Progenitor cell of endocrine pancreas (in vitro differentiated cells): ENCODE data around the gene YTHDF2. TPM values are rescaled to one million over a fixed set of nuclear protein-coding genes. Genes with fewer than 3 reads are reported as not detected.
"Not testable (repeated sequence)": the region's sequence is repeated elsewhere in the genome, so short reads cannot be mapped to it uniquely, and the experiment has no call there.

Source experiments
- DNase-seq: peaks from one replicate; pipeline ENCODE4 v3.0.0; 2021; ENCODE audit warnings: low spot score; ENCODE audit not compliant: unreplicated experiment
- H3K27ac Mint-ChIP-seq: 2 replicates; pipeline ENCODE4 v1.8.0; 2021; ENCODE audit warnings: mild to moderate bottlenecking, moderate library complexity, mixed read lengths
- H3K27me3 Mint-ChIP-seq: 2 replicates; pipeline ENCODE4 v1.8.0; 2021; ENCODE audit warnings: mixed read lengths
- H3K36me3 Mint-ChIP-seq: 2 replicates; pipeline ENCODE4 v1.8.0; 2022; ENCODE audit warnings: mixed read lengths; ENCODE audit not compliant: insufficient read depth
- H3K4me1 Mint-ChIP-seq: 2 replicates; pipeline ENCODE4 v1.8.0; 2021; ENCODE audit warnings: low read depth, mixed read lengths
- H3K4me3 Mint-ChIP-seq: 2 replicates; pipeline ENCODE4 v1.8.0; 2021; ENCODE audit warnings: low read depth, mild to moderate bottlenecking, moderate library complexity, mixed read lengths
- H3K9me3 Mint-ChIP-seq: 2 replicates; pipeline ENCODE4 v1.8.0; 2021; ENCODE audit warnings: low read depth, mixed read lengths
- total RNA-seq: library from RNA; stranded (reverse); gene quantifications from 2 replicates; pipeline ENCODE4 v1.2.1, GENCODE V29; 2021
- TF ChIP-seq, protein P1 (sequence below): fragments of 200-600 bp; sonication (generic); IDR thresholded peaks from one replicate; pipeline ENCODE4 v1.5.0; 2021; ENCODE audit warnings: antibody characterized with exemption, mild to moderate bottlenecking; ENCODE audit not compliant: unreplicated experiment

YTHDF2 gene
- total RNA-seq, 1 donor from 2014 or later, result 135 TPM

GRCh38 chr1:28737307-28738132 lies 780 bp downstream of the YTHDF2 start:
- H3K9me3 Mint-ChIP-seq, result no peaks in the 10 kb centered on the region
- no peaks in the 10 kb centered on the region for H3K27me3 Mint-ChIP-seq
- H3K4me3 Mint-ChIP-seq, result peak overlapping the region; percentile 100
- DNase-seq, result peak; percentile 46
- peak overlapping the region; percentile 100 for H3K27ac Mint-ChIP-seq
- TF ChIP-seq, protein P1, sequence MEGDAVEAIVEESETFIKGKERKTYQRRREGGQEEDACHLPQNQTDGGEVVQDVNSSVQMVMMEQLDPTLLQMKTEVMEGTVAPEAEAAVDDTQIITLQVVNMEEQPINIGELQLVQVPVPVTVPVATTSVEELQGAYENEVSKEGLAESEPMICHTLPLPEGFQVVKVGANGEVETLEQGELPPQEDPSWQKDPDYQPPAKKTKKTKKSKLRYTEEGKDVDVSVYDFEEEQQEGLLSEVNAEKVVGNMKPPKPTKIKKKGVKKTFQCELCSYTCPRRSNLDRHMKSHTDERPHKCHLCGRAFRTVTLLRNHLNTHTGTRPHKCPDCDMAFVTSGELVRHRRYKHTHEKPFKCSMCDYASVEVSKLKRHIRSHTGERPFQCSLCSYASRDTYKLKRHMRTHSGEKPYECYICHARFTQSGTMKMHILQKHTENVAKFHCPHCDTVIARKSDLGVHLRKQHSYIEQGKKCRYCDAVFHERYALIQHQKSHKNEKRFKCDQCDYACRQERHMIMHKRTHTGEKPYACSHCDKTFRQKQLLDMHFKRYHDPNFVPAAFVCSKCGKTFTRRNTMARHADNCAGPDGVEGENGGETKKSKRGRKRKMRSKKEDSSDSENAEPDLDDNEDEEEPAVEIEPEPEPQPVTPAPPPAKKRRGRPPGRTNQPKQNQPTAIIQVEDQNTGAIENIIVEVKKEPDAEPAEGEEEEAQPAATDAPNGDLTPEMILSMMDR, result no peak
- peaks cover 23% of the 10 kb centered on the region for H3K36me3 Mint-ChIP-seq
- peaks cover 39% of the 10 kb centered on the region for H3K4me1 Mint-ChIP-seq

DNA sequence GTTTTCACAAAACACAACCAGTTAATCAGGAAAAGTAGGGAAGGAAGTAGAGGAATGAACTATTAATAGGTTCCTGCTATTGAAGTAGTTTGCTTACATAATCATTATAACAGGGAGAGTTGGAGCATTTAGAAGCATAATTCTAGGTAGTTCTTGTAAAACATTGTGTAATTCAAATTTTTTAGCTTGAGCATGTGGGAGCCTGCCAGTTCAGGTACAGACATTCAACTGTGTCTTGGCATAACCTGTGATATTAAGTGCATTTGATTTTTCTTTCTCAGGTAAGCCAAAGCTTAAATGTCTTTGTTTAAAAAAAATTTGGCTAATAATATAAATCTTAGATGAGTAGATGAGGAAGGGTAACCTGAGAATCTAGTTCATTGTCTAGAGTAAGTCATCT lies 3.4 kb downstream of the YTHDF2 start:
- Mint-ChIP-seq H3K27me3 (no peaks in the 10 kb centered on the region), H3K36me3 (peaks cover 40% of the 10 kb centered on the region), H3K4me3 (peak overlapping the region; percentile 100), H3K4me1 (peaks cover 52% of the 10 kb centered on the region), H3K9me3 (no peaks in the 10 kb centered on the region), H3K27ac (peak overlapping the region; percentile 37)
- TF ChIP-seq, protein P1, result no peak
- DNase-seq, result no peak

- H3K9me3 Mint-ChIP-seq, result no peaks in the 10 kb centered on the region
- H3K36me3 Mint-ChIP-seq, result peaks cover 39% of the 10 kb centered on the region
- peak overlapping the region; percentile 54 for H3K27ac Mint-ChIP-seq
- TF ChIP-seq, protein P1, result no peak
- peaks cover 34% of the 10 kb centered on the region for H3K4me1 Mint-ChIP-seq
- no peaks in the 10 kb centered on the region for H3K27me3 Mint-ChIP-seq
- no peak for DNase-seq
- peak overlapping the region; percentile 23 for H3K4me3 Mint-ChIP-seq
Observed at GRCh38 chr1:28744184-28744583, 7.4 kb downstream of the YTHDF2 start.

DNA sequence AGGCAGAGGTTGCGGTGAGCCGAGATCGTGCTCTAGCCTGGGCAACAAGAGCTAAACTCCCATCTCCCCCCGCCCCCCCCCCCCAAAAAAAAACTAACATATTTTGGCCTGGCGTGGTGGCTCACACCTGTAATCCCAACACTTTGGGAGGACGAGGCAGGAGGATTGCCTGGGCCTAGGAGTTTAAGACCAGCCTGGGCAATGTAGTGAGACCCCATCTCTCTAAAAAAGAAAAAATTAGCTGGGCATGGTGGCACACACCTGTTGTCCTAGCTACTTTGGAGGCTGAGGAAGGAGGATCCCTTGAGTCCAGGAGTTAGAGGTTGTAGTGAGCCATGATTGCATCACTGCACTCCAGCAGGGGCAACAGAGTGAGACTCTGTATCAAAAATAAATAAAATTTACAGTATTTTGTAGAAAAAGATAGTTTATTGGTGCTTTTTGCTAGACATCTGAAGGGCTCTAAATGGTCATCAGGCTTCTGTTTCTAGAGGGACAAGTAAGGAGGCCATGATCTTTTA lies 9.0 kb downstream of the YTHDF2 start:
- Mint-ChIP-seq H3K27me3 (no peaks in the 10 kb centered on the region), H3K4me1 (peaks cover 36% of the 10 kb centered on the region), H3K4me3 (no peak overlapping the region), H3K36me3 (peaks cover 42% of the 10 kb centered on the region), H3K27ac (peak overlapping the region; percentile 92), H3K9me3 (no peaks in the 10 kb centered on the region)
- no peak for DNase-seq
- TF ChIP-seq, protein P1, result no peak

DNA sequence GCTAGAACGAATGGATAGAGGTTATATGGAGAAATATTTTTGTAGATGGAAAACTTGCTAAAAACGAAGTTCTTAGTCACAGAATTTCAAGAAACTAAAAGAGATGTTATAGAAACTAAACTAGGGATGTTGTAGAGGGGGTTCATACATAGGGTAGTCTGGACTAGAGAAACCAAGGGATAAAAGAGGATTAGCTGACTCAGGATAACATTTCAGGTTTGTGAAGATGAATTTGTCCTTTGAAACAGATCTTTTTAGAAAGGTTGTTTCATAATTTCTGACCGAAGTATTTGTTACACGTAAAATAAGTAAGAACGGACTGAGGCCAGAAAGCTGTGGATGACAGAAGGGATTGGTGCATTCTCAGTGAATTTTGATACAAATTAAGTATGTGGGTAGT lies 13.6 kb downstream of the YTHDF2 start:
- Mint-ChIP-seq H3K4me1 (peaks cover 25% of the 10 kb centered on the region), H3K36me3 (peaks cover 25% of the 10 kb centered on the region), H3K4me3 (no peak overlapping the region)

DNA sequence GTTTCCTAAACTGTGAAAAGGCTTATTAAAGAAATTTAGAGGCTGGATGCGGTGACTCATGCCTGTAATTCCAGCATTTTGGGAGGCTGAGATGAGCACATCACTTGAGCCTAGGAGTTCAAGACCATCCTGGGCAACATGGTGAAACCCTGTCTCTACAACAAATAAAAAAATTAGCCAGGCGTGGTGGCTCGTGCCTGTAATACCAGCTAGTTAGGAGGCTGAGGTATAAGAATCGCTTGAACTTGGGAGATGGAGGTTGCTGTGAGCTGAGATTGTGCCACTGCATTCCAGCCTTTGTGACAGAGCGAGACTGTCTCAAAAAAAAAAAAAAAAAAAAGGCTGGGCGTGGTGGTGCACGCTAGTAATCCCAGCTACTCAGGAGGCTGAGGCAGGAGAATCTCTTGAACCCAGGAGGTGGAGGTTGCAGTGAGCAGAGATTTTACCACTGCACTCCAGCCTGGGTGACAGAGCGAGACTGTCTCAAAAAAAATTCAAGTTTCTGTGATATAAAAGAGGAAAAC lies 14.1 kb downstream of the YTHDF2 start:
- not testable (repeated sequence) for H3K27me3 Mint-ChIP-seq, H3K4me3 Mint-ChIP-seq, DNase-seq, H3K9me3 Mint-ChIP-seq, H3K27ac Mint-ChIP-seq
- H3K36me3 Mint-ChIP-seq, result peaks cover 25% of the 10 kb centered on the region
- peaks cover 25% of the 10 kb centered on the region for H3K4me1 Mint-ChIP-seq

More for the DNA sequence above, 13.6 kb downstream of the YTHDF2 start:
- no peak for DNase-seq
- H3K27ac Mint-ChIP-seq, result peak overlapping the region; percentile 69
- H3K9me3 Mint-ChIP-seq, result no peaks in the 10 kb centered on the region
- no peaks in the 10 kb centered on the region for H3K27me3 Mint-ChIP-seq
- TF ChIP-seq, protein P1, result no peak
